ENCODE measurements around the gene PHF20. TPM values are rescaled to one million over a fixed set of nuclear protein-coding genes. Genes with fewer than 3 reads are reported as not detected.

PHF20 gene
- total RNA-seq, 1 experiment from 2014 or later: 56.7 TPM

GRCh38 chr20:35771367-35771688, 487 bp upstream of the PHF20 start:
- peaks cover 47% of the 10 kb centered on the region for H3K4me1 Mint-ChIP-seq (ENCODE audit: low read depth, unreplicated experiment)
- TSS peak; percentile 79 for BruUV-seq (replicated peaks)
- H3K27ac Mint-ChIP-seq (ENCODE audit: unreplicated experiment): peak overlapping the region; percentile 91
- no peaks in the 10 kb centered on the region for H3K27me3 Mint-ChIP-seq (ENCODE audit: unreplicated experiment)
- intact Hi-C loops (cut with micrococcal nuclease; ENCODE audit: unreplicated experiment): no loop called here
- DNase-seq: no peak
- peaks cover 4% of the 10 kb centered on the region for H3K9me3 Mint-ChIP-seq (ENCODE audit: low read depth, unreplicated experiment)
- peaks cover 42% of the 10 kb centered on the region for H3K36me3 Mint-ChIP-seq (ENCODE audit: insufficient read depth, unreplicated experiment)
- CTCF ChIA-PET: interaction anchor here (1.9 kb wide), 1 partner anchor 29 kb away, joined by 5 read pairs; the partner anchor contains the start of gene RBM39
- no peak for TF ChIP-seq CTCF (IDR thresholded peaks at IDR 0.05; ENCODE audit: unreplicated experiment)
- peak overlapping the region; percentile 67 for H3K4me3 Mint-ChIP-seq (ENCODE audit: low read depth, unreplicated experiment)

- Mint-ChIP-seq H3K36me3 (ENCODE audit: insufficient read depth, unreplicated experiment) (peaks cover 42% of the 10 kb centered on the region), H3K27me3 (ENCODE audit: unreplicated experiment) (no peaks in the 10 kb centered on the region), H3K27ac (ENCODE audit: unreplicated experiment) (peak overlapping the region; percentile 62), H3K4me1 (ENCODE audit: low read depth, unreplicated experiment) (peaks cover 57% of the 10 kb centered on the region), H3K4me3 (ENCODE audit: low read depth, unreplicated experiment) (peak overlapping the region; percentile 67), H3K9me3 (ENCODE audit: low read depth, unreplicated experiment) (peaks cover 4% of the 10 kb centered on the region)
- TF ChIP-seq CTCF (IDR thresholded peaks at IDR 0.05; ENCODE audit: unreplicated experiment): no peak
- intact Hi-C loops (cut with micrococcal nuclease; ENCODE audit: unreplicated experiment): no loop called here
- no peak for DNase-seq
- CTCF ChIA-PET: no interaction called here
- BruUV-seq (replicated peaks): TSS peak; percentile 56
These were observed 796 bp downstream of the PHF20 start for GRCh38 chr20:35772563-35773058.

- H3K36me3 Mint-ChIP-seq (ENCODE audit: insufficient read depth, unreplicated experiment): peaks cover 42% of the 10 kb centered on the region
- peak overlapping the region; percentile 67 for H3K4me3 Mint-ChIP-seq (ENCODE audit: low read depth, unreplicated experiment)
- CTCF ChIA-PET: no interaction called here
- no peaks in the 10 kb centered on the region for H3K27me3 Mint-ChIP-seq (ENCODE audit: unreplicated experiment)
- peaks cover 4% of the 10 kb centered on the region for H3K9me3 Mint-ChIP-seq (ENCODE audit: low read depth, unreplicated experiment)
- no peak for TF ChIP-seq CTCF (IDR thresholded peaks at IDR 0.05; ENCODE audit: unreplicated experiment)
- intact Hi-C loops (cut with micrococcal nuclease; ENCODE audit: unreplicated experiment): no loop called here
- H3K27ac Mint-ChIP-seq (ENCODE audit: unreplicated experiment): peak overlapping the region; percentile 62
- H3K4me1 Mint-ChIP-seq (ENCODE audit: low read depth, unreplicated experiment): peaks cover 57% of the 10 kb centered on the region
- no peak for DNase-seq
- no TSS peak for BruUV-seq (replicated peaks)
These were observed 1.4 kb downstream of the PHF20 start for GRCh38 chr20:35773154-35773751.

DNA sequence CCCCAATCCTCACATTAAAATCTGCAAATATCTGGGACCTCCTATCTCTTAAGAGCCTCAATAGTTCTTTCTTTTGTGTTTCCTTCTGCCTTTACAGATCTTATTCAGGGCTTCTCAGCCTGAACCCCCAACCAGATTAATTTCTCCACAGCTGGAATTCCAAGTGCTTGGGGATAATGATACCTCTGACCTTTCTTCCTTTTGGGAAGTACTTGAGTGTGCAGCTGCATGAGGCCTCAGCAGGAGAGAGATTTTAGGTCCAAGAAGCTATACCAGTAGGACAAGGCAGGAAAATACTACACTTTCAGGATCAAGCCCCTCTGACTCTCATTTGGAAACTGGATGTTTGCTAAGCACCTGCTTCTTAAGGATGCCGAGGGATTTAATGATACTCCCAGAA, 2.6 kb downstream of the PHF20 start:
- no TSS peak for BruUV-seq (replicated peaks)
- Mint-ChIP-seq H3K27me3 (ENCODE audit: unreplicated experiment) (no peaks in the 10 kb centered on the region), H3K9me3 (ENCODE audit: low read depth, unreplicated experiment) (peaks cover 4% of the 10 kb centered on the region), H3K4me3 (ENCODE audit: low read depth, unreplicated experiment) (peak overlapping the region; percentile 67), H3K36me3 (ENCODE audit: insufficient read depth, unreplicated experiment) (peaks cover 48% of the 10 kb centered on the region), H3K27ac (ENCODE audit: unreplicated experiment) (no peak overlapping the region), H3K4me1 (ENCODE audit: low read depth, unreplicated experiment) (peaks cover 49% of the 10 kb centered on the region)
- CTCF ChIA-PET: interaction anchor here (0.7 to 1.1 kb wide), 2 partner anchors 22 to 72 kb away, joined by 3 read pairs; no protein-coding TSS in a partner anchor
- no peak for TF ChIP-seq CTCF (IDR thresholded peaks at IDR 0.05; ENCODE audit: unreplicated experiment)
- intact Hi-C loops (cut with micrococcal nuclease; ENCODE audit: unreplicated experiment): no loop called here
- no peak for DNase-seq
